HepG2 (cell line): Measurements from ENCODE around the gene TIMELESS. TPM values are rescaled to one million over a fixed set of nuclear protein-coding genes. Genes with fewer than 3 reads are reported as not detected.

Experiments
- BRD4 ChIP-seq: sonication (generic); formaldehyde crosslinking; IDR thresholded peaks from 2 replicates; pipeline ENCODE4 v1.4.0; 2020; ENCODE audit warnings: missing genetic modification reagents
- CBX2 ChIP-seq, 2 experiments: fragments of 200-600 bp in 1 of 2; sonication (generic); formaldehyde crosslinking in 1 of 2; IDR thresholded peaks; 2 replicates each; pipeline versions ENCODE4 v1.7.0 to v1.8.1; 2018 to 2022; ENCODE audit warnings: low read depth in 2 of 2, low read length in 1 of 2, mild to moderate bottlenecking in 1 of 2, missing genetic modification reagents in 1 of 2
- CCDC6 ChIP-seq: sonication (generic); formaldehyde crosslinking; IDR thresholded peaks from 2 replicates; pipeline ENCODE4 v1.8.1; 2022; ENCODE audit warnings: mild to moderate bottlenecking, missing genetic modification reagents, moderate library complexity
- EEA1 ChIP-seq: sonication (generic); formaldehyde crosslinking; IDR thresholded peaks from 2 replicates; pipeline ENCODE4 v1.5.1; 2020; ENCODE audit warnings: mild to moderate bottlenecking, missing genetic modification reagents, borderline replicate concordance
- ELF1 ChIP-seq: sonication (generic); formaldehyde crosslinking; IDR thresholded peaks from 2 replicates; pipeline ENCODE4 v1.4.0; 2020; ENCODE audit warnings: missing genetic modification reagents
- KLF16 ChIP-seq, 2 experiments: sonication (generic) in 1 of 2; formaldehyde crosslinking in 1 of 2; IDR thresholded peaks; 2 replicates each; pipeline versions ENCODE4 v1.6.1 to v1.8.0; 2016 to 2023; ENCODE audit warnings: missing genetic modification reagents in 2 of 2, missing compliant biosample characterization in 1 of 2
- NR1H2 ChIP-seq: sonication (generic); formaldehyde crosslinking; IDR thresholded peaks from 2 replicates; pipeline ENCODE4 v1.8.1; 2022; ENCODE audit warnings: low read depth, missing genetic modification reagents, borderline replicate concordance
- PLSCR1 ChIP-seq: sonication (generic); formaldehyde crosslinking; IDR thresholded peaks from 2 replicates; pipeline ENCODE4 v1.5.0; 2020; ENCODE audit warnings: missing genetic modification reagents, mild to moderate bottlenecking, borderline replicate concordance
- REL ChIP-seq: sonication (generic); formaldehyde crosslinking; conservative IDR thresholded peaks from 2 replicates; pipeline ENCODE4 v1.8.0; 2022; ENCODE audit warnings: mild to moderate bottlenecking, missing genetic modification reagents, moderate library complexity
- SMARCC2 ChIP-seq: fragments of 450-650 bp; IDR thresholded peaks from 2 replicates; pipeline ENCODE4 v1.6.1; 2017; ENCODE audit warnings: antibody characterized with exemption, mild to moderate bottlenecking
- SNAPC2 ChIP-seq: sonication (generic); formaldehyde crosslinking; IDR thresholded peaks from 2 replicates; pipeline ENCODE4 v1.8.1; 2022; ENCODE audit warnings: mild to moderate bottlenecking, missing genetic modification reagents
- SPEN ChIP-seq: sonication (generic); formaldehyde crosslinking; IDR thresholded peaks from 2 replicates; pipeline ENCODE4 v1.5.1; 2020; ENCODE audit warnings: low read depth, mild to moderate bottlenecking, missing genetic modification reagents
- ZFX ChIP-seq: sonication (generic); formaldehyde crosslinking; IDR thresholded peaks from 2 replicates; pipeline ENCODE4 v1.4.0; 2020; ENCODE audit warnings: mild to moderate bottlenecking, low read depth, missing genetic modification reagents, moderate library complexity
- ZIK1 ChIP-seq: sonication (generic); formaldehyde crosslinking; IDR thresholded peaks from 2 replicates; pipeline ENCODE4 v1.5.0; 2020; ENCODE audit warnings: mild to moderate bottlenecking, low read depth, missing genetic modification reagents, borderline replicate concordance
- ZNF281 ChIP-seq: sonication (generic); formaldehyde crosslinking; IDR thresholded peaks from 2 replicates; pipeline ENCODE4 v1.4.0; 2020; ENCODE audit warnings: missing genetic modification reagents, borderline replicate concordance
- ZNF546 ChIP-seq: sonication (generic); formaldehyde crosslinking; conservative IDR thresholded peaks from 2 replicates; pipeline ENCODE4 v1.8.1; 2023; ENCODE audit warnings: mild to moderate bottlenecking, missing genetic modification reagents
- ZNF574 ChIP-seq: sonication (generic); formaldehyde crosslinking; IDR thresholded peaks from 2 replicates; pipeline ENCODE4 v1.4.0; 2020; ENCODE audit warnings: missing genetic modification reagents
- ZNF713 ChIP-seq: sonication (generic); formaldehyde crosslinking; IDR thresholded peaks from 2 replicates; pipeline ENCODE4 v1.4.0; 2020; ENCODE audit warnings: mild to moderate bottlenecking, missing genetic modification reagents
- ZNF776 ChIP-seq: sonication (generic); formaldehyde crosslinking; IDR thresholded peaks from 2 replicates; pipeline ENCODE4 v1.4.0; 2020; ENCODE audit warnings: mild to moderate bottlenecking, missing genetic modification reagents
- polyA plus RNA-seq, 8 experiments: library from polyadenylated mRNA; depleted of rRNA in 3 of 8; stranded (reverse) in 7 of 8; unstranded in 1 of 8; fragments of >200 nt; fragmentation: Illumina TruSeq in 4 of 8; extraction: Trizol in 4 of 8; gene quantifications; 2 replicates each; pipeline versions ENCODE4 v1.2.1 to v1.2.3, GENCODE V29; 2011 to 2016; ENCODE audit warnings: low read depth in 4 of 8, missing spikeins in 1 of 8, mixed read lengths in 1 of 8; ENCODE audit not compliant: insufficient read depth in 1 of 8
- total RNA-seq, 5 experiments: library from RNA; depleted of rRNA; stranded (reverse); fragments of >200 nt; fragmentation: Illumina TruSeq; extraction: Trizol; gene quantifications; 2 replicates each; pipeline ENCODE4 v1.2.3, GENCODE V29; 2016; ENCODE audit warnings: low read depth in 1 of 5

TIMELESS gene
- total and polyA plus RNA-seq, 2 of the 13 experiments (the other 11 are each of a cell fraction or from before 2014, with no cell fraction given): 4.0 to 20.3 TPM

GRCh38 chr12:56448860-56449621 lies at the start of gene TIMELESS (continued):
- TF ChIP-seq ZNF281: no peak
- no peak; the same call in 1 of the 2 replicates for TF ChIP-seq REL (CRISPR knock-in tag)
- TF ChIP-seq SNAPC2: peak; percentile 92
- TF ChIP-seq ZIK1 (CRISPR knock-in tag): peak; percentile 90; the same call in 1 of the 2 replicates
- TF ChIP-seq CCDC6 (CRISPR knock-in tag): peak; percentile 92; the same call in 1 of the 2 replicates
- TF ChIP-seq PLSCR1 (CRISPR knock-in tag): no peak
- TF ChIP-seq CBX2 (IDR thresholded peaks at IDR 0.05; ENCODE audit: low read depth, low read length): no peak
- TF ChIP-seq CBX2 (CRISPR knock-in tag; IDR thresholded peaks at IDR 0.05; ENCODE audit: low read depth): 0 out of 2 replicates have a peak, but pooled peaks have one; percentile 16
- TF ChIP-seq ZNF713 (CRISPR knock-in tag): no peak
- 0 out of 2 replicates have a peak, but pooled peaks have one; percentile 69 for TF ChIP-seq NR1H2 (CRISPR knock-in tag)
- peak; percentile 65; the same call in 1 of the 2 replicates for TF ChIP-seq SPEN
- peak; percentile 35; the same call in 1 of the 2 replicates for TF ChIP-seq ELF1
- peak; percentile 92 for TF ChIP-seq ZFX (CRISPR knock-in tag)
- TF ChIP-seq ZNF546 (CRISPR knock-in tag): no peak
- TF ChIP-seq SMARCC2: no peak
- TF ChIP-seq BRD4: peak; percentile 18; the same call in 1 of the 2 replicates
- peak; percentile 86; the same call in 1 of the 2 replicates for TF ChIP-seq EEA1 (CRISPR knock-in tag)
- peak; percentile 83 for TF ChIP-seq ZNF574
- 0 out of 4 replicates have a peak, but pooled peaks of 1 of the 2 experiments have one; percentile 65 for TF ChIP-seq KLF16 (CRISPR knock-in tag; IDR thresholded peaks at IDR 0.05)
- TF ChIP-seq ZNF776 (CRISPR knock-in tag): peak; percentile 85; the same call in 1 of the 2 replicates
